ENCODE data around the gene PTPRG.

- TF ChIP-seq, protein P1, sequence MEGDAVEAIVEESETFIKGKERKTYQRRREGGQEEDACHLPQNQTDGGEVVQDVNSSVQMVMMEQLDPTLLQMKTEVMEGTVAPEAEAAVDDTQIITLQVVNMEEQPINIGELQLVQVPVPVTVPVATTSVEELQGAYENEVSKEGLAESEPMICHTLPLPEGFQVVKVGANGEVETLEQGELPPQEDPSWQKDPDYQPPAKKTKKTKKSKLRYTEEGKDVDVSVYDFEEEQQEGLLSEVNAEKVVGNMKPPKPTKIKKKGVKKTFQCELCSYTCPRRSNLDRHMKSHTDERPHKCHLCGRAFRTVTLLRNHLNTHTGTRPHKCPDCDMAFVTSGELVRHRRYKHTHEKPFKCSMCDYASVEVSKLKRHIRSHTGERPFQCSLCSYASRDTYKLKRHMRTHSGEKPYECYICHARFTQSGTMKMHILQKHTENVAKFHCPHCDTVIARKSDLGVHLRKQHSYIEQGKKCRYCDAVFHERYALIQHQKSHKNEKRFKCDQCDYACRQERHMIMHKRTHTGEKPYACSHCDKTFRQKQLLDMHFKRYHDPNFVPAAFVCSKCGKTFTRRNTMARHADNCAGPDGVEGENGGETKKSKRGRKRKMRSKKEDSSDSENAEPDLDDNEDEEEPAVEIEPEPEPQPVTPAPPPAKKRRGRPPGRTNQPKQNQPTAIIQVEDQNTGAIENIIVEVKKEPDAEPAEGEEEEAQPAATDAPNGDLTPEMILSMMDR (IDR thresholded peaks at IDR 0.05; ENCODE audit: low read depth, low read length), result no peak
- no peak for TF ChIP-seq EZH2phosphoT487 (IDR thresholded peaks at IDR 0.05; ENCODE audit: low read depth)
These were observed 141.1 kb downstream of the PTPRG start for GRCh38 chr3:61702453-61702852.

Measured in OCI-LY3 (cell line).